ENCODE measurements around the gene SH3GL2. TPM values are rescaled to one million over a fixed set of nuclear protein-coding genes. Genes with fewer than 3 reads are reported as not detected.

Gene SH3GL2
- total and polyA plus RNA-seq, 10 donors: 0.02 TPM; not detected in 9

- Histone ChIP-seq H3K27me3 (replicated peaks in 1 of 7) (no peaks in the 10 kb centered on the region), H3K27ac (no peak overlapping the region), H3K36me3 (no peaks in the 10 kb centered on the region), H3K9me3 (no peaks in the 10 kb centered on the region), H3K4me1 (no peaks in the 10 kb centered on the region), H3K4me3 (no peak overlapping the region)
- TF ChIP-seq POLR2AphosphoS5 (IDR thresholded peaks at IDR 0.05) (no peak), CTCF (IDR thresholded peaks at IDR 0.05 in 8 of 11, conservative IDR thresholded peaks at IDR 0.05 in 3 of 11) (no peak), POLR2A (IDR thresholded peaks at IDR 0.05) (no peak)
- 25 to 81% (median 27%) methylated on average over 2 of the region's 2 CpGs for WGBS, 5 donors
- DNase-seq: no peak
- intact Hi-C loops (cut with DNase I; ENCODE audit: low total_unique reads): no loop called here
These were observed 21.9 kb upstream of the SH3GL2 start for GRCh38 chr9:17556935-17557334.

GRCh38 chr9:17571825-17572224 is 7.0 kb upstream of the SH3GL2 start:
- H3K27ac ChIP-seq: no peak overlapping the region
- peaks cover 0 to 5% (median 0%) of the 10 kb centered on the region in 7 donors for H3K27me3 ChIP-seq (replicated peaks in 1 of 7)
- no peak overlapping the region for H3K4me3 ChIP-seq
- no peaks in the 10 kb centered on the region for H3K36me3 ChIP-seq
- no peak for DNase-seq
- peaks cover 0 to 4% (median 0%) of the 10 kb centered on the region in 8 donors for H3K9me3 ChIP-seq
- no peaks in the 10 kb centered on the region for H3K4me1 ChIP-seq
- TF ChIP-seq POLR2A (IDR thresholded peaks at IDR 0.05) (no peak), CTCF (IDR thresholded peaks at IDR 0.05 in 8 of 11, conservative IDR thresholded peaks at IDR 0.05 in 3 of 11) (no peak), POLR2AphosphoS5 (IDR thresholded peaks at IDR 0.05) (no peak)
- intact Hi-C loops (cut with DNase I; ENCODE audit: low total_unique reads): no loop called here
- 59 to 81% (median 72%) methylated on average over 5 of the region's 5 CpGs for WGBS, 5 donors

- whole genome bisulfite sequencing, 5 donors: 28 to 71% (median 54%) methylated on average over 2 of the region's 2 CpGs
These were observed 4.5 kb upstream of the SH3GL2 start for GRCh38 chr9:17574342-17574741.

DNA sequence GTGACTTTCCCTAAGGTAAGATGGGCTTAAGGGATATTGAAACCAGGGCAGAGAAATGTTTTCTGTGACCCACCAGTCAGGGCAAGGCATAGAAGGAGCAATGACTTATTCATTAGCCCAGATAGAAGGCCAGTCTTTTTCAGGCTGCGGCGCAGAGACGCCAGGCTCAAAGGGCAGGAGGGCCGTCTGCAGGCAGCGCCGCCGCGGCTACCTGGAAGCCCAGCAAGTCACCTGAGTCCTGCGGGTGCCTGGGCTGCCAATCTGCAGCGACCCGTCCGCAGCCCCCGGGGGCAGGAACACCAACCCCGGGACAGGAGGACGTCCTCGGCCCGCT is 322 bp upstream of the SH3GL2 start:
- Histone ChIP-seq H3K36me3 (no peaks in the 10 kb centered on the region), H3K27ac (no peak overlapping the region), H3K9me3 (peaks cover 0 to 4% (median 0%) of the 10 kb centered on the region in 8 donors), H3K4me1 (peaks cover 5 to 16% (median 11%) of the 10 kb centered on the region in 6 donors), H3K4me3 (peak overlapping the region in 7 of 8 donors; percentile 18 to 63 (median 35)), H3K27me3 (replicated peaks in 1 of 7) (peaks cover 0 to 59% (median 36%) of the 10 kb centered on the region in 7 donors)
- intact Hi-C loops (cut with DNase I; ENCODE audit: low total_unique reads): no loop called here
- no peak for DNase-seq
- WGBS, 5 donors: 4 to 12% (median 6%) methylated on average over 5 to 17 of the region's 17 CpGs
- TF ChIP-seq CTCF (IDR thresholded peaks at IDR 0.05 in 8 of 11, conservative IDR thresholded peaks at IDR 0.05 in 3 of 11): no peak
- no peak for TF ChIP-seq POLR2AphosphoS5 (IDR thresholded peaks at IDR 0.05)

More at GRCh38 chr9:17574342-17574741, 4.5 kb upstream of the SH3GL2 start:
- H3K27me3 ChIP-seq (replicated peaks in 1 of 7): peaks cover 0 to 30% (median 16%) of the 10 kb centered on the region in 7 donors
- no peaks in the 10 kb centered on the region for H3K36me3 ChIP-seq
- no peak for TF ChIP-seq CTCF (IDR thresholded peaks at IDR 0.05 in 8 of 11, conservative IDR thresholded peaks at IDR 0.05 in 3 of 11)
- TF ChIP-seq POLR2AphosphoS5 (IDR thresholded peaks at IDR 0.05): no peak
- TF ChIP-seq POLR2A (IDR thresholded peaks at IDR 0.05): no peak
- H3K27ac ChIP-seq: no peak overlapping the region
- no peak overlapping the region for H3K4me3 ChIP-seq
- H3K9me3 ChIP-seq: peaks cover 0 to 4% (median 0%) of the 10 kb centered on the region in 8 donors
- intact Hi-C loops (cut with DNase I; ENCODE audit: low total_unique reads): no loop called here
- H3K4me1 ChIP-seq: peaks cover 5 to 12% (median 9%) of the 10 kb centered on the region in 6 donors
- no peak for DNase-seq
